Activated CD4-positive, alpha-beta memory T cell treated with anti-CD3 and anti-CD28 coated beads for 36 hours (primary cell): ENCODE results near the gene CES4A. TPM values are rescaled to one million over a fixed set of nuclear protein-coding genes. Genes with fewer than 3 reads are reported as not detected.
A peak's percentile ranks its signal among the peaks of the same experiment; 100 is the strongest.
"Not testable (repeated sequence)": the region's sequence is repeated elsewhere in the genome, so short reads cannot be mapped to it uniquely, and the experiment has no call there.

Experiments used
- CTCF ChIA-PET: fragments of 350-600 bp; sonication (Branson Sonifier 250); formaldehyde crosslinking; loops from one replicate; lab custom pipeline; 2021; ENCODE audit warnings: antibody characterized with exemption, inconsistent platforms; lab: Charles Lee
- POLR2A ChIA-PET: fragments of 350-600 bp; sonication (Branson Sonifier 250); formaldehyde crosslinking; loops from one replicate; lab custom pipeline; 2021; ENCODE audit warnings: antibody characterized with exemption; lab: Charles Lee
- DNase-seq: peaks from one replicate; pipeline ENCODE4 v3.0.0-alpha.2; 2020
- H3K27ac Mint-ChIP-seq: one replicate; pipeline ENCODE4 v1.8.0; 2021; ENCODE audit warnings: mixed read lengths
- H3K27me3 Mint-ChIP-seq: one replicate; pipeline ENCODE4 v1.8.0; 2021; ENCODE audit warnings: mixed read lengths
- H3K36me3 Mint-ChIP-seq: one replicate; pipeline ENCODE4 v1.8.0; 2021; ENCODE audit warnings: mixed read lengths
- H3K4me1 Mint-ChIP-seq: one replicate; pipeline ENCODE4 v1.8.0; 2021; ENCODE audit warnings: low read depth, mixed read lengths
- H3K4me3 Mint-ChIP-seq: one replicate; pipeline ENCODE4 v1.8.0; 2021; ENCODE audit warnings: mild to moderate bottlenecking, mixed read lengths
- H3K9me3 Mint-ChIP-seq: one replicate; pipeline ENCODE4 v1.8.0; 2021; ENCODE audit warnings: mixed read lengths
- intact Hi-C: fragments of 100-400 bp; cut with micrococcal nuclease; formaldehyde crosslinking; loops from one replicate; pipeline ENCODE4 v1.15.1; 2023
- total RNA-seq, 2 experiments: library from RNA; stranded (reverse); gene quantifications; one replicate each; pipeline ENCODE4 v1.2.3, GENCODE V29; 2021

Gene CES4A
- total RNA-seq, 2 experiments from 2014 or later = 25.0 to 25.9 TPM

DNA sequence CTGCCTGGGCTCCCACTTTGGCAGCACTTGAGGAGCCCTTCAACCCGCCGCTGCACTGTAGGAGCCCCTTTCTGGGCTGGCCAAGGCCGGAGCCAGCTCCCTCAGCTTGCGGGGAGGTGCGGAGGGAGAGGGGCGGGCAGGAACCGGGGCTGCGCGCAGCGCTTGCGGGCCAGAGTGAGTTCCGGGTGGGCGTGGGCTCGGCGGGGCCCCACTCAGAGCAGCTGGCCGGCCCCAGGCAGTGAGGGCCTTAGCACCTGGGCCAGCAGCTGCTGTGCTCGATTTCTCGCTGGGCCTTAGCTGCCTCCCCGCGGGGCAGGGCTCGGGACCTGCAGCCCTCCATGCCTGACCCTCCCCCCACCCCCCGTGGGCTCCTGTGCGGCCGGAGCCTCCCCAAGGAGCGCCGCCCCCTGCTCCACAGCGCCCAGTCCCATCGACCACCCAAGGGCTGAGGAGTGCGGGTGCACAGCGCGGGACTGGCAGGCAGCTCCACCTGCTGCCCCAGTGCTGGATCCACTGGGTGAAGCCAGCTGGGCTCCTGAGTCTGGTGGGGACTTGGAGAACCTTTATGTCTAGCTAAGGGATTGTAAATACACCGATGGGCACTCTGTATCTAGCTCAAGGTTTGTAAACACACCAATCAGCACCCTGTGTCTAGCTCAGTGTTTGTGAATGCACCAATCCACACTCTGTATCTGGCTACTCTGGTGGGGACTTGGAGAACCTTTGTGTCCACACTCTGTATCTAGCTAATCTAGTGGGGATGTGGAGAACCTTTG, 14.0 kb upstream of the CES4A start:
- DNase-seq, H3K36me3 Mint-ChIP-seq, H3K27me3 Mint-ChIP-seq, intact Hi-C loops, H3K9me3 Mint-ChIP-seq: not testable (repeated sequence)
- Mint-ChIP-seq H3K27ac (peak overlapping the region; percentile 70), H3K4me3 (peak overlapping the region; percentile 72), H3K4me1 (peaks cover 35% of the 10 kb centered on the region)
- ChIA-PET POLR2A (interaction anchor here (1.2 to 1.6 kb wide), 3 partner anchors 26 to 54 kb away, joined by 3 to 5 read pairs (median 3); no protein-coding TSS in a partner anchor), CTCF (interaction anchor here (0.6 to 2.7 kb wide), 8 partner anchors 12 to 183 kb away, joined by 3 to 25 read pairs (median 8); partner anchors contain the start of gene CES3)

DNA sequence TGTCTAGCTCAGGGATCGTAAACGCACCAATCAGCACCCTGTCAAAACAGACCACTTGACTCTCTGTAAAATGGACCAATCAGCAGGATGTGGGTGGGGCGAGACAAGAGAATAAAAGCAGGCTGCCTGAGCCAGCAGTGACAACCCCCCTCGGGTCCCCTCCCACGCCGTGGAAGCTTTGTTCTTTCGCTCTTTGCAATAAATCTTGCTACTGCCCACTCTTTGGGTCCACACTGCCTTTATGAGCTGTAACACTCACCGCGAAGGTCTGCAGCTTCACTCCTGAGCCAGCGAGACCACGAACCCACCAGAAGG, 13.5 kb upstream of the CES4A start:
- intact Hi-C loops = not testable (repeated sequence)

DNA sequence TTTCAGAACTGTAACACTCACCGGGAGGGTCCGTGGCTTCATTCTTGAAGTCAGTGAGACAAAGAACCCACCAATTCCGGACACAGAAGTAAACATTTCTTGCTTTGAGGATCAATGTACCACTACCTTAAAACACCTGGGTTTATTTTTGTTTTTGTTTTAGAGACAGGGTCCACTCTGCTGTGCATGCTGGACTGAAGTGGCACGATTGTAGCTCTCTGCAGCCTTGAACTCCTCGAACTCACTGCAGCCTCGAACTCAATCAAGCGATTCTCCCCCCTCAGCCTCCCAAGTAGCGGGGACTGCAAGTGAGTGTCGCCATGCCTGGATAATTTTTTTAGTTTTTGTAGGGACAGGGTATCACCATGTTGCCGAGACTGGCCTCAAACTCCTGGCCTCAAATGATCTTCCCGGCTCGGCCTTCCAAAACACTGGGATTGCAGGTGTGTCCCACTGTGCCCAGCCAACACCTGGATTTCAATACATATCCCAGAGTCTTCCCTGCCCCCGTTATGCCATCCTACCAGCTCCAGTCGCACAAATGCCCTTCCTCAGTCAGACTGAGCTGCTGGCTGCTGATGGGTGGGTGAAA, 13.0 kb upstream of the CES4A start:
- POLR2A ChIA-PET = interaction anchor here (0.8 to 1.6 kb wide), 5 partner anchors 10 to 53 kb away, joined by 3 to 6 read pairs (median 5); partner anchors contain the start of gene CBFB
- Mint-ChIP-seq H3K27me3 (no peaks in the 10 kb centered on the region), H3K9me3 (no peaks in the 10 kb centered on the region), H3K4me3 (peak overlapping the region; percentile 72), H3K4me1 (peaks cover 35% of the 10 kb centered on the region), H3K36me3 (no peaks in the 10 kb centered on the region), H3K27ac (peak overlapping the region; percentile 70)
- no peak for DNase-seq
- intact Hi-C loops = no loop called here
- CTCF ChIA-PET = interaction anchor here (0.7 to 3.7 kb wide), 15 partner anchors 9 to 222 kb away, joined by 3 to 25 read pairs (median 7); partner anchors contain the start of genes CES3, FBXL8 and TRADD

More for the DNA sequence above, 13.5 kb upstream of the CES4A start:
- not testable (repeated sequence) for H3K9me3 Mint-ChIP-seq, H3K27me3 Mint-ChIP-seq, H3K36me3 Mint-ChIP-seq
- Mint-ChIP-seq H3K4me3 (peak overlapping the region; percentile 72), H3K4me1 (peaks cover 35% of the 10 kb centered on the region), H3K27ac (peak overlapping the region; percentile 70)
- ChIA-PET POLR2A (interaction anchor here (1.2 to 1.6 kb wide), 3 partner anchors 25 to 53 kb away, joined by 3 to 5 read pairs (median 3); no protein-coding TSS in a partner anchor), CTCF (interaction anchor here (0.8 to 3.7 kb wide), 11 partner anchors 9 to 223 kb away, joined by 3 to 25 read pairs (median 8); partner anchors contain the start of gene CES3)
- DNase-seq = peak; percentile 84

DNA sequence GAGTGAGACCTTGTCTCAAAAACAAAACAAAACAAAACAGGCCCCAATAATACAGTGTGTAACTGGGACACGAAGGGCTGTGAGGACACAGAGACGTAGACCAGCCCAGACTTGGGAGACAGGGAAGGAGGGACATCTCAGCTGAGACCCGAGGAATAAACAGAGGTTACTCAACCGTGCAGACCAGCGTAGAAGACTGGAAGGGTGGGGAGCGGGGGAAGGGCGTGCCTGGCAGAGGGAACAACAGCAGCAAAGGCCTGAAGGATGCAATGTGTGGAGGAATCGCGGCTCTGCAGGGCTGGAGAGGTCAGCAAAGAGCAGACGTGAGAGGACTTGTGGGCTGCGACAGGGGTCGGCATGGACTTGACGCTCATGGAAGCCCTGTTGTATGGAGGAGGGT, 11.6 kb upstream of the CES4A start:
- Mint-ChIP-seq H3K9me3 (no peaks in the 10 kb centered on the region), H3K4me1 (peaks cover 44% of the 10 kb centered on the region), H3K4me3 (peak overlapping the region; percentile 34), H3K27me3 (no peaks in the 10 kb centered on the region), H3K36me3 (peaks cover 5% of the 10 kb centered on the region), H3K27ac (peak overlapping the region; percentile 43)
- intact Hi-C loops = loop anchor here (1.0 kb wide), 5 partner anchors 22 to 209 kb away; partner anchors contain the start of genes FBXL8 and TRADD
- no peak for DNase-seq
- ChIA-PET POLR2A (no interaction called here), CTCF (interaction anchor here (0.5 to 3.7 kb wide), 16 partner anchors 11 to 250 kb away, joined by 3 to 45 read pairs (median 11); partner anchors contain the start of genes CES3, FBXL8, TMEM208 and TRADD)

DNA sequence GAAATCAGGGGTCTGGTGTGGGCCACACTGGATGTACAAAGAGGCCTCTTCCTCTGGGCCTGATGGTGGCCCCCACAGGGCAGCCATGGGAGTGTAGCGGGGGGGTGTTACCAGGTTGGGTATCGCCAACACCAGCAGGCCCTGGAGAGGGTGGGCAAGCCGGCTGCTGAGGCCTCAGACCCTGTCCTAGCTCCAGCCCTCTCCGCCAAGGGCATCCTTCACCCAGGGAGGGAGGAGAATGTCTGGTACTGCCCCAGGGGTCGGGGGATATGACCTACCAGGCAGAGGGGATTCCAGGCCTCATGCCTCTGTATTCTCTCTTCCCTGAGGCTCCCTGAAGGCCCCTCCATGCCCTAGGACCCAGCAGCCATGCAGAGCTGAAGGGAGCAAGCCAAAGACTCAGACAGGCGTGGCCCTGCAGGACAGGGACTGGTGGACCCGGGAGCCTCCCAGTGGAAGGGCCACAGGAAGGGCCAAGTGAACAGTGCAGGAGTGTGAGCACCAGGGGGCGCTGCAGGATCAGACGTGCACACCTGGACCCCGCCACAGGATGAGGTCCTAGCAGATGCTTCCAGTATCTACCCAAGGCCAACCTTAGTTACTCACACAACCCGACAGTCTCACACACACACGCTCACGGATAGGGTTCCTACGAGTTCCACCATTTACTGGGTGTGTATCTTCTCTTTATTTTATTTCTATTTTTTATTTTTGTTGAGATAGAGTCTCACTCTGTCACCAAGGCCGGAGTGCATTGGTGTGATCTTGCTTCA, 10.9 kb upstream of the CES4A start:
- Mint-ChIP-seq H3K36me3 (peaks cover 9% of the 10 kb centered on the region), H3K27me3 (no peaks in the 10 kb centered on the region), H3K9me3 (no peaks in the 10 kb centered on the region), H3K4me1 (peaks cover 50% of the 10 kb centered on the region), H3K4me3 (no peak overlapping the region), H3K27ac (peak overlapping the region; percentile 54)
- ChIA-PET POLR2A (interaction anchor here (1.8 kb wide), 1 partner anchor 182 kb away, joined by 5 read pairs; the partner anchor contains the start of genes FBXL8 and TRADD), CTCF (interaction anchor here (0.5 to 3.7 kb wide), 18 partner anchors 12 to 249 kb away, joined by 3 to 45 read pairs (median 8); partner anchors contain the start of genes CES3, FBXL8, TMEM208 and TRADD)
- peak; percentile 95 for DNase-seq
- intact Hi-C loops = loop anchor here (1.0 kb wide), 5 partner anchors 23 to 208 kb away; partner anchors contain the start of genes FBXL8 and TRADD

DNA sequence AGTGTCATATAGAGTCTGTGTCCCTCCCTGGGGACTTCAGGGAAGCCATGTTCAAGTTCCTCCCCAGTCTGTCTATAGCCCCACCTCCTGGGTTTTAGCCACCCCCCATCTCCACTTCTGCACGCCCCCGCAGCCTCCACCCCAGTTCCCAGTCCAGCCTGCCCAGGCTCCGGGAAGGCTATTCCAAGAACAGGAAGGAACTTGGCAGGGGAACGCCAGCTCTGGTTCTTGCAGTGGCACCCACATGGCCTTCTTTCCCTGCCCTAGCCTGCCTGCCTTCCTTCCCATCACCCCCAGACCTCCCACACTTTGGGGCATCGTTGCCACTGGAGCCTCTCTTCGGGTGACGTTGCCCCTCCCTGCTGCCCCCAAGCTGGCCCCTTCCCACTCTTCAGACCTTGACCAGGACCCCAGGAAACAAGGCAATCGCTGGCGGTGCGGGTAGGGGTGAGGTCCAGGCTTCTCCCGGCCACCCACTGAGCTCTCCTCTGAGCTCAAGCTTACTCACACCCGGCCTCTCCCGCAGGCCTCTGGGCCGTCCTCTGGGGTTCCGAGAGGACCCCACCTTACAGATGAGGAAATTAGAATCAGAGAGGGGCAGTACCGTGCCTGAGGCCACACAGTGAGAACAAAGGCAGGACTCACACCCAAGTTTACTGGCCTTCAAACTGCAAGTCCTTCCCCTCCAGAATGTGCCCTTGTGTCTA, 9.2 kb upstream of the CES4A start:
- Mint-ChIP-seq H3K9me3 (no peaks in the 10 kb centered on the region), H3K4me1 (peaks cover 62% of the 10 kb centered on the region), H3K36me3 (peaks cover 11% of the 10 kb centered on the region), H3K27ac (peak overlapping the region; percentile 38), H3K4me3 (no peak overlapping the region), H3K27me3 (no peaks in the 10 kb centered on the region)
- intact Hi-C loops = no loop called here
- ChIA-PET CTCF (interaction anchor here (1.0 to 3.7 kb wide), 12 partner anchors 18 to 291 kb away, joined by 3 to 45 read pairs (median 10); partner anchors contain the start of genes CES3, FBXL8 and TRADD), POLR2A (interaction anchor here (0.6 to 1.8 kb wide), 2 partner anchors 173 to 180 kb away, joined by 3 to 5 read pairs; partner anchors contain the start of genes FBXL8 and TRADD)
- no peak for DNase-seq

DNA sequence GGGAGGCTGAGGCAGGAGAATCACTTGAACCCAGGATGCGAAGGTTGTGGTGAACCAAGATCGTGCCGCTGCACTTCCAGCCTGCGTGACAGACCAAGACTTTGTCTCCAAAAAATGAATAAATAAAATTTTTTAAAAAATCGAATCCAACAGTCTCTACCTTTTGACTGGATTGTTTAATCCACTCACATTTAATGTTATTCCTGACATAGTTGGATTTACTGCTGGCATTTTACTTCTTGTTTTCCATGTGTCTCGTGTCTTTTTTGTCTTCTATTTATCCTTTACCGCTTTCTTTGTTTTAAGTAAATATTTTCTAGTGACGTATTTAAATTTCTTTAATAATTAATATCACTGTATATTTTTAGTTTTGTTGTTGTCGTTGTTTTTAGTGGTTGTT, 5.4 kb upstream of the CES4A start:
- Mint-ChIP-seq H3K36me3 (peaks cover 22% of the 10 kb centered on the region), H3K27me3 (no peaks in the 10 kb centered on the region), H3K4me1 (peaks cover 68% of the 10 kb centered on the region), H3K27ac (peak overlapping the region; percentile 100), H3K9me3 (no peaks in the 10 kb centered on the region), H3K4me3 (no peak overlapping the region)
- POLR2A ChIA-PET = interaction anchor here (1.0 to 3.3 kb wide), 5 partner anchors 17 to 177 kb away, joined by 3 to 24 read pairs (median 10); partner anchors contain the start of genes FBXL8 and TRADD
- intact Hi-C loops = no loop called here
- CTCF ChIA-PET = interaction anchor here (0.7 to 4.6 kb wide), 10 partner anchors 19 to 202 kb away, joined by 3 to 29 read pairs (median 4); partner anchors contain the start of genes FBXL8, NAE1, PDP2 and TRADD
- DNase-seq = no peak

DNA sequence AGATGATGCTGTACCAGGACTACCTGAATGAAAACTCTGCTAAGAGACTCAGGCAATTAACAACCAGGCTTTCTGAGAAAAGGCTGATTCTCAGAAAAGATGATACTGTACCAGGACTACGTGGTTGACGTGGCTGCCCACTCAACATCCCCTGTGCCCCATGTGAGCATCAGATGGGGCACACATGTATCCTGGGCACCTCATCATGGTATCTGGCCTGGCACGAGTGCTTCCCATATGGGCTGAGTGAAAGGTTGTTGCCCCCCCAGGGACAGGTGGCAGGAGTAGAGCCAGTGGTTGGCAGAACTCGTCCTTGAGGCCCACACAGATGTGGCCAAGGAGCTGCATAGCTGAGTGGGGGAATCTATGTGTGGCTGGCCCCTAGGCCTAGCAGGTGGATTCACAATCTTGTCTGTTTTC, 3.5 kb upstream of the CES4A start:
- peak overlapping the region; percentile 55 for H3K4me3 Mint-ChIP-seq
- POLR2A ChIA-PET = interaction anchor here (0.9 to 3.3 kb wide), 6 partner anchors 9 to 259 kb away, joined by 3 to 21 read pairs (median 8); partner anchors contain the start of genes FBXL8 and TRADD
- peak; percentile 91 for DNase-seq
- H3K27ac Mint-ChIP-seq = peak overlapping the region; percentile 100
- H3K9me3 Mint-ChIP-seq = no peaks in the 10 kb centered on the region
- peaks cover 63% of the 10 kb centered on the region for H3K4me1 Mint-ChIP-seq
- H3K27me3 Mint-ChIP-seq = no peaks in the 10 kb centered on the region
- H3K36me3 Mint-ChIP-seq = peaks cover 22% of the 10 kb centered on the region
- CTCF ChIA-PET = interaction anchor here (1.1 to 4.6 kb wide), 8 partner anchors 29 to 201 kb away, joined by 3 to 29 read pairs (median 6); partner anchors contain the start of genes B3GNT9, FBXL8 and TRADD
- intact Hi-C loops = loop anchor here (1.0 to 2.0 kb wide), 6 partner anchors 15 to 327 kb away; partner anchors contain the start of genes FBXL8, MATCAP1 and TRADD

DNA sequence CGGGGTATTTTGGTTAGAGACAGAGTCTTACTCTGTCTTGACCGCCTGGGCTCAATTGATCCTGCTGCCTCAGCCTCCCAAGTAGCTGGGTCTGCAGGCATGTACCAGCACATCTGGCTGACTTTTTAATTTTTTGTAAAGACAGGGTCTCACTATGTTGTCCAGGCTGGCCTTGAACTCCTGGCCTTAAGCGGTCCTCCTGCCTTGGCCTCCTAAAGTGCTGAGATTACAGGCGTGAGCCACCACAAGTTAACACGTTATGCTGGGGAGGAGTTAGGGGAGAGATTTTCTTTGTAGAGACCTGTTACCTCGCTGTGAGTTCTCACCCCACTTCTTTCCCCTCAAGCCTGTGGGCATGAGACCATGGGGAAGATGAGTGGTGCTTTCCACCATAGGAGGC, 1.8 kb upstream of the CES4A start:
- no peaks in the 10 kb centered on the region for H3K9me3 Mint-ChIP-seq
- intact Hi-C loops = no loop called here
- no peaks in the 10 kb centered on the region for H3K27me3 Mint-ChIP-seq
- peaks cover 54% of the 10 kb centered on the region for H3K4me1 Mint-ChIP-seq
- peaks cover 17% of the 10 kb centered on the region for H3K36me3 Mint-ChIP-seq
- ChIA-PET CTCF (interaction anchor here (2.1 to 4.6 kb wide), 2 partner anchors 27 to 31 kb away, joined by 8 to 24 read pairs; no protein-coding TSS in a partner anchor), POLR2A (interaction anchor here (1.9 to 3.3 kb wide), 2 partner anchors 14 to 27 kb away, joined by 18 to 21 read pairs; no protein-coding TSS in a partner anchor)
- H3K27ac Mint-ChIP-seq = peak overlapping the region; percentile 100
- no peak for DNase-seq
- peak overlapping the region; percentile 65 for H3K4me3 Mint-ChIP-seq

DNA sequence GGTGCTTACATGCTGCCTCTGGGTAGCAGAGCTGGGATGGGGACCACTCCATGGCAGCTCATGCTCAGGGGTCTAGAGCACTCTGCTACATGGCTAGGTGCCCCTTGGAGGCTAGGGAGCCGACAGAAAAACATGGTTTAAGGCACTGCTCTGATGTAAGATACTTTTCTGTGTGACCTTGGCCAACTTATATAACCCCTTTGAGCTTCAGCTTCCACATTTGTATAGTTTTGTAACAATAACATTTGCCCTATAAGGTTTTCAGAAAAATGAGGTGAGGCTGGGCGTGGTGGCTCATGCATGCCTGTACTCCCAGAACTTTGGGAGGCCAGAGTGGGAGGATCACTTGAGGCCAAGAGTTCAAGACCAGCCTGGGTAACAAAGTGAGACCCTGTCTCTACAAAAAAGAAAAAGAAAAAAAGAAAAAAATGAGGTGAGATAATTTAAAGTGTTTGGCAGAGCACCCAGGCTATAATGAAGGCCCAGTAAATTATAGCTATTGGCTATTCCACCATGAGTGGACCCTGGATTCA, 3.2 kb downstream of the CES4A start:
- POLR2A ChIA-PET = interaction anchor here (0.9 to 1.4 kb wide), 2 partner anchors 10 to 38 kb away, joined by 3 to 5 read pairs; partner anchors contain the start of gene CBFB
- CTCF ChIA-PET = interaction anchor here (1.4 to 3.6 kb wide), 4 partner anchors 15 to 164 kb away, joined by 3 to 19 read pairs (median 14); no protein-coding TSS in a partner anchor
- Mint-ChIP-seq H3K4me3 (no peak overlapping the region), H3K36me3 (peaks cover 8% of the 10 kb centered on the region), H3K4me1 (peaks cover 14% of the 10 kb centered on the region), H3K27ac (no peak overlapping the region), H3K27me3 (no peaks in the 10 kb centered on the region), H3K9me3 (no peaks in the 10 kb centered on the region)
- intact Hi-C loops = no loop called here
- DNase-seq = no peak
